Measurements from ENCODE around the gene SLC25A36. TPM values are rescaled to one million over a fixed set of nuclear protein-coding genes. Genes with fewer than 3 reads are reported as not detected.

Gene SLC25A36
- polyA plus RNA-seq, 1 of the 3 experiments (the other 2 are of a cell fraction): 23.3 TPM

GRCh38 chr3:140904521-140904920 lies 37.1 kb upstream of the SLC25A36 start:
- Histone ChIP-seq H3K36me3 (replicated peaks in 1 of 2; ENCODE audit: control insufficient read depth in 1 of 2, insufficient read depth in 2 of 2, low read length in 1 of 2) (no peaks in the 10 kb centered on the region), H3K79me2 (ENCODE audit: insufficient read depth) (no peaks in the 10 kb centered on the region), H3K4me2 (no peak overlapping the region), H3K27ac (ENCODE audit: low read depth in 2 of 2, low read length in 1 of 2) (no peak overlapping the region), H4K20me1 (ENCODE audit: insufficient read depth) (no peaks in the 10 kb centered on the region), H3K4me3 (ENCODE audit: low read depth in 2 of 2, low read length in 1 of 2) (no peak overlapping the region), H3K4me1 (ENCODE audit: control insufficient read depth in 1 of 2, insufficient read depth in 2 of 2, low read depth in 1 of 2, low read length in 1 of 2) (no peaks in the 10 kb centered on the region), H3K9me2 (no peaks in the 10 kb centered on the region), H3K9ac (no peak overlapping the region), H3F3A (replicated peaks; ENCODE audit: insufficient read depth) (no peaks in the 10 kb centered on the region), H2AFZ (ENCODE audit: low read depth) (no peak overlapping the region), H3K9me3 (no peaks in the 10 kb centered on the region), H3K27me3 (ENCODE audit: insufficient read depth) (no peaks in the 10 kb centered on the region)
- ChIA-PET POLR2A (no interaction called here), CTCF (interaction anchor here (1.1 to 1.2 kb wide), 2 partner anchors 40 to 288 kb away, joined by 3 read pairs; no protein-coding TSS in a partner anchor)
- TF ChIP-seq EZH2phosphoT487 (IDR thresholded peaks at IDR 0.05; ENCODE audit: borderline replicate concordance, low read depth) (no peak), RFX5 (IDR thresholded peaks at IDR 0.05; ENCODE audit: low read length) (no peak), CHD2 (IDR thresholded peaks at IDR 0.05; ENCODE audit: low read length, partially characterized antibody) (no peak), FOXJ3 (CRISPR knock-in tag; IDR thresholded peaks at IDR 0.05) (no peak), CTCF (IDR thresholded peaks at IDR 0.05) (no peak), USF2 (IDR thresholded peaks at IDR 0.05; ENCODE audit: borderline replicate concordance, low read depth, low read length) (no peak), NFIC (IDR thresholded peaks at IDR 0.05; ENCODE audit: borderline replicate concordance) (no peak), IRF3 (IDR thresholded peaks at IDR 0.05; ENCODE audit: low read depth, low read length) (no peak), ELF1 (IDR thresholded peaks at IDR 0.05) (no peak), TAF1 (IDR thresholded peaks at IDR 0.05; ENCODE audit: borderline replicate concordance, low read depth, low read length) (no peak), GABPA (IDR thresholded peaks at IDR 0.05; ENCODE audit: low read depth) (no peak), EP300 (IDR thresholded peaks at IDR 0.05; ENCODE audit: borderline replicate concordance in 1 of 2, low read depth in 1 of 2, low read length in 1 of 2) (no peak), SIN3A (IDR thresholded peaks at IDR 0.05; ENCODE audit: borderline replicate concordance, low read depth, low read length) (no peak)
- TF ChIP-seq, protein P1, sequence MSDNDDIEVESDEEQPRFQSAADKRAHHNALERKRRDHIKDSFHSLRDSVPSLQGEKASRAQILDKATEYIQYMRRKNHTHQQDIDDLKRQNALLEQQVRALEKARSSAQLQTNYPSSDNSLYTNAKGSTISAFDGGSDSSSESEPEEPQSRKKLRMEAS (IDR thresholded peaks at IDR 0.05; ENCODE audit: low read depth): no peak
- DNase-seq: no peak
- 4% methylated on average over 1 of the region's 1 CpG for WGBS (ENCODE audit: low lambda C conversion rate)

All from SK-N-SH (cell line).